Ovary (tissue), 9 donors: ENCODE measurements around the gene TTLL11. TPM values are rescaled to one million over a fixed set of nuclear protein-coding genes. Genes with fewer than 3 reads are reported as not detected.

Experiments used
- DNase-seq, 5 donors: peaks; one replicate each; pipeline ENCODE4 v3.0.0-alpha.2; 2019 to 2020
- H3K27ac ChIP-seq, 2 donors: fragments of 200-600 bp; one replicate each; pipeline versions ENCODE4 v1.5.1 to v1.8.0; 2019 to 2022
- H3K27me3 ChIP-seq: fragments of 200-600 bp; one replicate; pipeline ENCODE4 v1.8.0; 2022
- H3K36me3 ChIP-seq: fragments of 200-600 bp; sonication (generic); one replicate; pipeline ENCODE4 v1.5.1; 2019
- H3K4me1 ChIP-seq: one replicate; pipeline ENCODE4 v1.8.1; 2013; ENCODE audit warnings: mild to moderate bottlenecking, moderate library complexity; ENCODE audit not compliant: insufficient read depth
- H3K4me3 ChIP-seq: fragments of 200-600 bp; sonication (generic); one replicate; pipeline ENCODE4 v1.5.1; 2017
- H3K9me3 ChIP-seq, 2 donors: fragments of 200-600 bp in 1 of 2; sonication (generic) in 1 of 2; one replicate each; pipeline versions ENCODE4 v1.5.1 to v1.8.1; 2013 to 2019; ENCODE audit warnings: mild to moderate bottlenecking in 1 of 2, moderate library complexity in 1 of 2
- EP300 ChIP-seq: sonication (generic); formaldehyde crosslinking; IDR thresholded peaks from one replicate; pipeline ENCODE4 v1.6.1; 2017; ENCODE audit warnings: antibody characterized with exemption
- POLR2A ChIP-seq: fragments of 450-650 bp; IDR thresholded peaks from one replicate; pipeline ENCODE4 v1.6.1; 2017; ENCODE audit warnings: antibody characterized with exemption, mild to moderate bottlenecking, moderate library complexity
- WGBS, 3 donors: extraction: QIAGEN DNeasy Blood & Tissue Kit in 1 of 3; methylation state at CpG; one replicate each; pipeline versions ENCODE4 v1.1.5 to v1.1.7; 2013 to 2017; 5-methylcytosine and 5-hydroxymethylcytosine counted together
- intact Hi-C, 4 donors: fragments of 100-400 bp; cut with DNase I; formaldehyde crosslinking; loops; one replicate each; pipeline versions ENCODE4 v1.11.0 to v1.15.1; 2022 to 2023
- polyA plus RNA-seq, 2 donors: library from polyadenylated mRNA; stranded (reverse); fragments of 200-250 nt in 1 of 2; fragments of 350-450 nt in 1 of 2; fragmentation: Illumina TruSeq in 1 of 2; extraction: RNeasy Lipid Tissue Mini Kit (QIAGEN cat#74804) in 1 of 2; gene quantifications; one replicate each; pipeline ENCODE4 v1.2.3, GENCODE V29; 2013 to 2014
- total RNA-seq, 7 donors: library from RNA; depleted of rRNA in 2 of 7; stranded (reverse); fragments of >200 nt in 2 of 7; fragmentation: NEBNext Ultra II Directional in 3 of 7; extraction: Animal tissue kit (Norgen Biotek cat#: 25700) in 3 of 7; gene quantifications; one replicate each; pipeline versions ENCODE4 v1.1.0 to v1.2.4, GENCODE V29; 2016 to 2023
- TF ChIP-seq, protein P1 (sequence below), 3 donors: fragments of 450-650 bp in 2 of 3; fragments of 200-600 bp in 1 of 3; IDR thresholded peaks; one replicate each; pipeline versions ENCODE4 v1.5.1 to v1.8.0; 2016 to 2022; ENCODE audit warnings: antibody characterized with exemption in 3 of 3, mild to moderate bottlenecking in 1 of 3
- donor health status: DM: no; HTN: no; CAD: no; lungs with moderate emphysema.
- donor health status: DM: no; HTN: no; CAD: no.
- donor health status: Bipolar disorder and iron deficiency.
- donor health status: DM: yes; HTN: yes; CAD: no.
- donor health status: DM: no; HTN: no; CAD: no.
- donor health status: DM: yes; HTN: yes; CAD: no.

The TTLL11 gene
- total and polyA plus RNA-seq, 9 donors, result 6.1 to 13.5 (median 9.2) TPM

DNA sequence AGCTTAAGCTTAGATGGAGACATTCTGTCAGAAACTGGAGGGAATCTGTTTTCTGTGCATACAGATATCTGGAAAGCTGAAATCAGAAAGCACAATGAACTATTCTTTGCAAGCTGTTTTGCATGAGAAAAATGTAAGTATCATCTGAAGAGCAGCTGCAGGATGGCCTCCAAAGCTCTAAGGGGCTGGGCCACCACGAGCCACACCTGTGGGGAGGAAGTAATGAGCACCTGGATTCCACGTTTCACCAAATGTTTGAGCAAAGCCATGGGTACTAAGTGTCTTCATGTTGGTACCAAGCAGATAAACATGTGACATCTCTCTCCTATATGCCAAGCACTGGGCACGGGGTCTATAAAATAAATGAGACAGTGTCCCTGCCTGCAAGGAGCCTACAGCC, 199.3 kb downstream of the TTLL11 start:
- peaks cover 4% of the 10 kb centered on the region for H3K4me1 ChIP-seq
- WGBS, 3 donors, result 93 to 98% (median 96%) methylated on average over 3 of the region's 3 CpGs
- DNase-seq, result no peak
- no peak overlapping the region for H3K4me3 ChIP-seq
- H3K27ac ChIP-seq, result no peak overlapping the region
- no peaks in the 10 kb centered on the region for H3K9me3 ChIP-seq
- intact Hi-C loops, result loop anchor here in 1 of 4 donors (10.0 kb wide), 1 partner anchor 339 kb away; no protein-coding TSS in a partner anchor
- TF ChIP-seq POLR2A, result no peak
- TF ChIP-seq EP300, result no peak
- TF ChIP-seq, protein P1, sequence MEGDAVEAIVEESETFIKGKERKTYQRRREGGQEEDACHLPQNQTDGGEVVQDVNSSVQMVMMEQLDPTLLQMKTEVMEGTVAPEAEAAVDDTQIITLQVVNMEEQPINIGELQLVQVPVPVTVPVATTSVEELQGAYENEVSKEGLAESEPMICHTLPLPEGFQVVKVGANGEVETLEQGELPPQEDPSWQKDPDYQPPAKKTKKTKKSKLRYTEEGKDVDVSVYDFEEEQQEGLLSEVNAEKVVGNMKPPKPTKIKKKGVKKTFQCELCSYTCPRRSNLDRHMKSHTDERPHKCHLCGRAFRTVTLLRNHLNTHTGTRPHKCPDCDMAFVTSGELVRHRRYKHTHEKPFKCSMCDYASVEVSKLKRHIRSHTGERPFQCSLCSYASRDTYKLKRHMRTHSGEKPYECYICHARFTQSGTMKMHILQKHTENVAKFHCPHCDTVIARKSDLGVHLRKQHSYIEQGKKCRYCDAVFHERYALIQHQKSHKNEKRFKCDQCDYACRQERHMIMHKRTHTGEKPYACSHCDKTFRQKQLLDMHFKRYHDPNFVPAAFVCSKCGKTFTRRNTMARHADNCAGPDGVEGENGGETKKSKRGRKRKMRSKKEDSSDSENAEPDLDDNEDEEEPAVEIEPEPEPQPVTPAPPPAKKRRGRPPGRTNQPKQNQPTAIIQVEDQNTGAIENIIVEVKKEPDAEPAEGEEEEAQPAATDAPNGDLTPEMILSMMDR (IDR thresholded peaks at IDR 0.05), result no peak
- no peaks in the 10 kb centered on the region for H3K27me3 ChIP-seq
- no peaks in the 10 kb centered on the region for H3K36me3 ChIP-seq

DNA sequence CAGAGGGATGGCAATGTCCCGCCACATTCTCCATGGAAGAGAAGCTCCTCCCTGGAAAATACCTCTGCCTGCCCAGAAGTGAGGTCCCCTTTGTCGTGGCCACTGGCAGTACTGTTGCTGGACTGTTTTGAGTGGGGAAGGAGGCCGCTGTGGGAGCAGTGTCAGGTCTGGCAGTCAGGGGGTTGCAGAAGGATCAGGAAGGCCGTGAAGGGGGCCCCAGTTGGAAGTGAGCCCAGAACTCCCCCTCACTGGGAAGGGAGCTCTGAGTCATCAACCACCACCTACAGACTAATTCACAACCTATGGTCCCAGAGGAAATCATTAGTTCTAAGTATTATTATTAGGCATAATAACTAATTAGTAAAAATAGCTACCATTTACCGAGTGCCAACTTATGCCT, 200.4 kb downstream of the TTLL11 start:
- intact Hi-C loops, result loop anchor here in 1 of 4 donors (10.0 kb wide), 1 partner anchor 338 kb away; no protein-coding TSS in a partner anchor
- H3K4me3 ChIP-seq, result no peak overlapping the region
- H3K27ac ChIP-seq, result no peak overlapping the region
- no peak for DNase-seq
- H3K4me1 ChIP-seq, result peaks cover 13% of the 10 kb centered on the region
- no peaks in the 10 kb centered on the region for H3K27me3 ChIP-seq
- 82 to 96% (median 90%) methylated on average over 5 of the region's 5 CpGs for WGBS, 3 donors
- TF ChIP-seq POLR2A (no peak), EP300 (no peak)
- TF ChIP-seq, protein P1 (IDR thresholded peaks at IDR 0.05), result no peak
- no peaks in the 10 kb centered on the region for H3K36me3 ChIP-seq
- H3K9me3 ChIP-seq, result no peaks in the 10 kb centered on the region

DNA sequence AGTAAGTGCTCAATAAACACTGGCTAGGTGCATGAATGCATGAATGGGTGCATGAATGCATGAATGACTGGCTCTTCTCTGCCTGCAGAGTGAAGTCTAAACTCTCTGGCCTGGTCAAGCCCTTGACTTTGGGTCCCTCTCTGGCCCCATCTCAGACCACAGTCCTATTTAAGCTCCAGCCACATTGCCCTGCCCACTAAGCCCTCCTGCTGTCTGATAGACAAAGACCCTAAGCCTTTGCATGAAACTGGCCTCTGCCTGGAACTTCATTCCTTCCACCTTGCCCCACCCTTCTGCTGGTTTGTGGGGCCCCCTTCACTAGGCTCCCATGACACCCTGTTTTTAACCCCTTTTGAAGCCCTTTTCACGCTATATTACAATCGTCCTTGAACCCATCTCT, 202.4 kb downstream of the TTLL11 start:
- Histone ChIP-seq H3K4me1 (peaks cover 12% of the 10 kb centered on the region), H3K36me3 (no peaks in the 10 kb centered on the region), H3K9me3 (no peaks in the 10 kb centered on the region), H3K27me3 (no peaks in the 10 kb centered on the region), H3K27ac (no peak overlapping the region), H3K4me3 (no peak overlapping the region)
- 71 to 86% (median 77%) methylated on average over 2 of the region's 2 CpGs for WGBS, 3 donors
- no peak for TF ChIP-seq POLR2A
- intact Hi-C loops, result loop anchor here in 1 of 4 donors (10.0 kb wide), 1 partner anchor 336 kb away; no protein-coding TSS in a partner anchor
- DNase-seq, result no peak

DNA sequence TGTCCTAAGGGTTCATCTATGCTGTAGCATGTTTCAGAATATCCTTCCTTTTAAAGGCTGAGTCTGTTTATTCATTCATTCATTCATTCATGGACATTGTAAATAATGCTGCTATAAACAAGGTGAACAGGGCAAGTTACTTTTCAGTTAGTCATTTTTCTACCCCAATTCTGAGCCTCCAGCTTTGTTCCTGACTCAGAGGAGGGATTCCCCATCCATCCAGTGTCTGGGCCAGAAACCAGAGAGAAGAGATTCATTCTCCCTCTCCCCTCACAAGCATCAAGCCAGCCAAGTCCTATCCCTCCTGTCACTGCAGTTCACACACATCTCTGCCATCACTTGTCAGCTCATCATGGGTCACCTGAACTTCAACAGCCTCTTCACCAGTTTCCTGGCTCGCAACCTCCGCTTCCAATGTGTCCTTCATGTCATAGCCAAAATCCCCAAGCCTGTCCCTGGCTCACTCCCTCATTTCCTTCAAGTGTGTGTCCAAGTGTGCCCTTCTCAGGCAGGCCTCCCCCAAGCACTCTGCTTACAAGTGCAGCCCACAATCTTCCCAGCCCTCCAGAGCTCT, 203.0 kb downstream of the TTLL11 start:
- no peaks in the 10 kb centered on the region for H3K27me3 ChIP-seq
- no peak for DNase-seq
- H3K9me3 ChIP-seq, result no peaks in the 10 kb centered on the region
- no peak overlapping the region for H3K4me3 ChIP-seq
- 94 to 97% (median 96%) methylated on average over 2 of the region's 2 CpGs for WGBS, 3 donors
- TF ChIP-seq EP300, result no peak
- TF ChIP-seq, protein P1 (IDR thresholded peaks at IDR 0.05), result no peak
- peaks cover 11% of the 10 kb centered on the region for H3K4me1 ChIP-seq
- H3K27ac ChIP-seq, result no peak overlapping the region
- intact Hi-C loops, result loop anchor here in 2 of 4 donors (5.0 to 10.0 kb wide), 2 partner anchors 53 to 335 kb away; no protein-coding TSS in a partner anchor
- H3K36me3 ChIP-seq, result no peaks in the 10 kb centered on the region

DNA sequence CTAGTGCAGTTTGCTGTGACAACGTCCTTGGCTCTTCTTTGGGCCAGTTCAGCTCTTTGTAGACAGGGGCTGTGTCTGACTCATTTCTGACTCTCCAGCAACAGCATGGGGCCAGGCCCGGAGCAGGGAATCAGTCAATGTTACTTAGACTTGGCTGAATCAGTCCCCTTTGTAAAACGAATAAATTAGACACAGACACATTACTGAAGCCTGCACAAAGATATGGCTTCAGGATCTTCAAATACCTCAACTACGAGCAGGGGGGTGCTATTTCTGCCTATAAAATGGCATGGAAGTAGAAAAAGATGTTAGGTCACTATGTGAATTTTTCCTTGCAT, 204.7 kb downstream of the TTLL11 start:
- 28 to 38% (median 34%) methylated on average over 4 of the region's 4 CpGs for WGBS, 3 donors

More for the DNA sequence above, 204.7 kb downstream of the TTLL11 start:
- no peaks in the 10 kb centered on the region for H3K36me3 ChIP-seq
- peak in 2 of 5 donors; percentile 54 to 62 for DNase-seq
- peaks cover 16% of the 10 kb centered on the region for H3K4me1 ChIP-seq
- no peaks in the 10 kb centered on the region for H3K27me3 ChIP-seq
- H3K4me3 ChIP-seq, result no peak overlapping the region
- TF ChIP-seq EP300 (no peak), POLR2A (no peak)
- TF ChIP-seq, protein P1 (IDR thresholded peaks at IDR 0.05), result no peak
- intact Hi-C loops, result loop anchor here in 1 of 4 donors (5.0 kb wide), 1 partner anchor 51 kb away; no protein-coding TSS in a partner anchor
- H3K9me3 ChIP-seq, result no peaks in the 10 kb centered on the region
- H3K27ac ChIP-seq, result peak overlapping the region in 1 of 2 donors; percentile 5
